Right lobe of liver (tissue), 4 donors: ENCODE data around the gene NIM1K.

Experiments used
- POLR2A ChIP-seq: fragments of 450-650 bp; IDR thresholded peaks from one replicate; pipeline ENCODE4 v1.6.1; 2017; ENCODE audit warnings: antibody characterized with exemption, mild to moderate bottlenecking
- TF ChIP-seq, protein P1 (sequence below), 4 donors: fragments of 200-600 bp in 3 of 4; fragments of 450-650 bp in 1 of 4; IDR thresholded peaks; one replicate each; pipeline versions ENCODE4 v1.5.1 to v1.8.0; 2016 to 2022; ENCODE audit warnings: antibody characterized with exemption in 4 of 4, mild to moderate bottlenecking in 2 of 4
- donor health status: DM: no; HTN: no; CAD: no.
- donor health status: DM: no; HTN: no; CAD: no.
- donor health status: DM: no; HTN: yes; CAD: no.

- TF ChIP-seq, protein P1, sequence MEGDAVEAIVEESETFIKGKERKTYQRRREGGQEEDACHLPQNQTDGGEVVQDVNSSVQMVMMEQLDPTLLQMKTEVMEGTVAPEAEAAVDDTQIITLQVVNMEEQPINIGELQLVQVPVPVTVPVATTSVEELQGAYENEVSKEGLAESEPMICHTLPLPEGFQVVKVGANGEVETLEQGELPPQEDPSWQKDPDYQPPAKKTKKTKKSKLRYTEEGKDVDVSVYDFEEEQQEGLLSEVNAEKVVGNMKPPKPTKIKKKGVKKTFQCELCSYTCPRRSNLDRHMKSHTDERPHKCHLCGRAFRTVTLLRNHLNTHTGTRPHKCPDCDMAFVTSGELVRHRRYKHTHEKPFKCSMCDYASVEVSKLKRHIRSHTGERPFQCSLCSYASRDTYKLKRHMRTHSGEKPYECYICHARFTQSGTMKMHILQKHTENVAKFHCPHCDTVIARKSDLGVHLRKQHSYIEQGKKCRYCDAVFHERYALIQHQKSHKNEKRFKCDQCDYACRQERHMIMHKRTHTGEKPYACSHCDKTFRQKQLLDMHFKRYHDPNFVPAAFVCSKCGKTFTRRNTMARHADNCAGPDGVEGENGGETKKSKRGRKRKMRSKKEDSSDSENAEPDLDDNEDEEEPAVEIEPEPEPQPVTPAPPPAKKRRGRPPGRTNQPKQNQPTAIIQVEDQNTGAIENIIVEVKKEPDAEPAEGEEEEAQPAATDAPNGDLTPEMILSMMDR (IDR thresholded peaks at IDR 0.05): no peak
- TF ChIP-seq POLR2A: no peak
These were observed 108.1 kb downstream of the NIM1K start for GRCh38 chr5:43300112-43300511.
